ENCODE results near the gene TRMT1L.

Gene TRMT1L

DNA sequence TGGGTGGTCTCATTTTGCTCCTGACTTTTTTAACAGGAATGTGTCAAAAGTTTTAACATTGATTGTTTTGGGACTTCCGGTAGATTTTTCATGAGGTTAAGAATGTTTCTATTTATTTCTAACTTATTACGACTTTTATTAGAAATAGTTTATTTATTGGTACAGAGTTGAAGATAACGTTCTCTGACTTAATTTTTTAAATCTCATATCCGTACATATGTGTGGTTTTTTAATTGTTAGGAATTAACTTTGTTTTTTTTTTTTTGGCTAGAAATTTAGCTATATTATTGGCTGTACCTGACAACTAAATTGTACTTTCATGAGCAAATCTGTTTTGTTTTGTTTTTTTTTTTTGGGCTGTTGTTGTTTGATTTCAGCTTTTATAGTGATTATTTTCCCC lies 79.4 kb downstream of the TRMT1L start:
- peaks cover 85% of the 10 kb centered on the region for H3K9me3 Mint-ChIP-seq
- peaks cover 92% of the 10 kb centered on the region for H3K36me3 Mint-ChIP-seq (ENCODE audit: low read depth)
- H3K4me1 Mint-ChIP-seq, result no peaks in the 10 kb centered on the region
- no peak overlapping the region for H3K27ac Mint-ChIP-seq
- no peaks in the 10 kb centered on the region for H3K27me3 Mint-ChIP-seq (ENCODE audit: low read depth, poor library complexity)
- DNase-seq, result no peak
- TF ChIP-seq, protein P1, sequence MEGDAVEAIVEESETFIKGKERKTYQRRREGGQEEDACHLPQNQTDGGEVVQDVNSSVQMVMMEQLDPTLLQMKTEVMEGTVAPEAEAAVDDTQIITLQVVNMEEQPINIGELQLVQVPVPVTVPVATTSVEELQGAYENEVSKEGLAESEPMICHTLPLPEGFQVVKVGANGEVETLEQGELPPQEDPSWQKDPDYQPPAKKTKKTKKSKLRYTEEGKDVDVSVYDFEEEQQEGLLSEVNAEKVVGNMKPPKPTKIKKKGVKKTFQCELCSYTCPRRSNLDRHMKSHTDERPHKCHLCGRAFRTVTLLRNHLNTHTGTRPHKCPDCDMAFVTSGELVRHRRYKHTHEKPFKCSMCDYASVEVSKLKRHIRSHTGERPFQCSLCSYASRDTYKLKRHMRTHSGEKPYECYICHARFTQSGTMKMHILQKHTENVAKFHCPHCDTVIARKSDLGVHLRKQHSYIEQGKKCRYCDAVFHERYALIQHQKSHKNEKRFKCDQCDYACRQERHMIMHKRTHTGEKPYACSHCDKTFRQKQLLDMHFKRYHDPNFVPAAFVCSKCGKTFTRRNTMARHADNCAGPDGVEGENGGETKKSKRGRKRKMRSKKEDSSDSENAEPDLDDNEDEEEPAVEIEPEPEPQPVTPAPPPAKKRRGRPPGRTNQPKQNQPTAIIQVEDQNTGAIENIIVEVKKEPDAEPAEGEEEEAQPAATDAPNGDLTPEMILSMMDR (IDR thresholded peaks at IDR 0.05), result no peak
- no peak overlapping the region for H3K4me3 Mint-ChIP-seq

DNA sequence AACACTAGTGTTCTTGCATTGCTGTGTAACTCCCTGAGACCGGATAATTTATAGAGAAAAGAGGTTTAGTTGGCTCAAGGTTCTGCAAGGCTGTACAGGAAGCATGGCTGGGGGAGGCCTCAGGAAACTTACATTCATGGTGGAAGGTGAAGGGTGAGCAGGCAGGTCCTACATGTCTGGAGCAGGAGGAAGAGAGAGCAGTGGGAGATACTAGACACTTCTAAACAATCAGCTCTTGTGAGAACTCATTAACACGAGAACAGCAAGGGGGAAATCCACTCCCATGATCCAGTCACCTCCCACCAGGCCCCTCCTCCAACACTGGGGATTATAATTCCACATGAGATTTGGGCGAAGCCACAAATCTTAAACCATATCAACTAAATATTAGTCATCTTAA lies 81.3 kb downstream of the TRMT1L start:
- Mint-ChIP-seq H3K27ac (no peak overlapping the region), H3K4me1 (no peaks in the 10 kb centered on the region), H3K9me3 (peaks cover 88% of the 10 kb centered on the region), H3K4me3 (no peak overlapping the region), H3K27me3 (ENCODE audit: low read depth, poor library complexity) (peaks cover 2% of the 10 kb centered on the region), H3K36me3 (ENCODE audit: low read depth) (peaks cover 93% of the 10 kb centered on the region)
- TF ChIP-seq, protein P1 (IDR thresholded peaks at IDR 0.05), result no peak
- DNase-seq, result no peak

DNA sequence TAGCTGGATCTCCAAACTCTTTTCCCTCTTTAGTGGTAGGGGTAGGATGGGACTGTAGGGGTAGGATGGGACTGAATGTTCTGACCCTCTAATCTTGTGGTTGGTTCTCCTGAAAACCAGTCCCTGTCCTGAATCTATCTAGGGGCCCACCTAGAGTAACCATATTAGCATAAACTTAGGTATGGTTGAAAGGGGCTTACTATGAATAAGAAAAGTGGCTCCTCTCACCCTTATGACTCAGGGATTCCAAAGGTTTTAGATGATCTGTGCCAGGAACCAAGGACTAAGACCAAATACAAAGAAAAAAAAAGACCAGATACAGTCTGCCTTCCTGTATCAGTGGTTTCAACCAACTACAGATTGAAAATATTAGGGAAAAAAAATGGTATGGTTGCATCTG lies 82.4 kb downstream of the TRMT1L start:
- peaks cover 2% of the 10 kb centered on the region for H3K27me3 Mint-ChIP-seq (ENCODE audit: low read depth, poor library complexity)
- no peak overlapping the region for H3K27ac Mint-ChIP-seq
- TF ChIP-seq, protein P1 (IDR thresholded peaks at IDR 0.05), result no peak
- DNase-seq, result no peak
- H3K4me1 Mint-ChIP-seq, result no peaks in the 10 kb centered on the region
- no peak overlapping the region for H3K4me3 Mint-ChIP-seq
- peaks cover 88% of the 10 kb centered on the region for H3K9me3 Mint-ChIP-seq
- H3K36me3 Mint-ChIP-seq (ENCODE audit: low read depth), result peaks cover 93% of the 10 kb centered on the region

DNA sequence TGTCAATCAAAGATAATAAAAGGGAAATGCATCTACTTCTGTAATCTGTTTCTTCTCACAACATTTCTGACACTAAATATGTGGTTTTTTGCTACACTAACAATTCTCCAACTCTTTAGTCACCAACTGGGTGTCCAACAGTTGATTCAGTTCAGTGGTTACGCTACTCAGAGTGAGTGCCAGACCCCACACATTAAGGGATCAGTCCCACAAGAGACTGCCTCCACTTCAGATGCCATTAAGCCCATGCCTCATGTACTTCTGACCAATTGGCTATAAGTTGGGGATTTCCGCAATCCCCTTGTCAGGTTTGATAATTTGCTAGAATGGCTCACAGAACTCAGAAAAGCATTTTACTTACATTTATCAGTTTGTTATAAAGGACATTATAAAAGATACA lies 83.0 kb downstream of the TRMT1L start:
- H3K27ac Mint-ChIP-seq, result no peak overlapping the region
- TF ChIP-seq, protein P1 (IDR thresholded peaks at IDR 0.05), result no peak
- H3K4me3 Mint-ChIP-seq, result no peak overlapping the region
- H3K9me3 Mint-ChIP-seq, result peaks cover 83% of the 10 kb centered on the region
- peaks cover 94% of the 10 kb centered on the region for H3K36me3 Mint-ChIP-seq (ENCODE audit: low read depth)
- no peaks in the 10 kb centered on the region for H3K4me1 Mint-ChIP-seq
- DNase-seq, result no peak
- peaks cover 2% of the 10 kb centered on the region for H3K27me3 Mint-ChIP-seq (ENCODE audit: low read depth, poor library complexity)

DNA sequence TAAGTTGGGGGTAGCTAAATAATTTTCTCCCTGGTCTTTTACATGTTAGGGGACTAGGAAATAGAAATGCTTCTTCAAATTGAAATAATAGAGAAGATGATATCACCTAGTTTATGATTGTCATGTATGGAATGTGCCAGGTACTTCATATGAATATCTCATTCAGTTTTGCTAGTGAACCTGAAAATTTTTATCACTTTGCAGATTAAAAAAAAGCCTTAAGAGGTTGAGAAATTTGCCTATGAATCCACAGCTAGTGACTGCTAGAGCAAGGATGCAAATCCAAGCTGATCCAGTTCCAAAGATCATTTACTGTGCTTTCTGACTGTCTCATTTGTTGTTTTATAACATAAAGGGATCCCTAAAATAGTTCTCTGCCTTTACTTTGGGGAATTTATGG lies 86.7 kb downstream of the TRMT1L start:
- Mint-ChIP-seq H3K27ac (no peak overlapping the region), H3K36me3 (ENCODE audit: low read depth) (peaks cover 93% of the 10 kb centered on the region), H3K4me3 (no peak overlapping the region), H3K4me1 (peaks cover 12% of the 10 kb centered on the region), H3K27me3 (ENCODE audit: low read depth, poor library complexity) (peaks cover 2% of the 10 kb centered on the region), H3K9me3 (peaks cover 71% of the 10 kb centered on the region)
- DNase-seq, result no peak
- TF ChIP-seq, protein P1 (IDR thresholded peaks at IDR 0.05), result no peak

DNA sequence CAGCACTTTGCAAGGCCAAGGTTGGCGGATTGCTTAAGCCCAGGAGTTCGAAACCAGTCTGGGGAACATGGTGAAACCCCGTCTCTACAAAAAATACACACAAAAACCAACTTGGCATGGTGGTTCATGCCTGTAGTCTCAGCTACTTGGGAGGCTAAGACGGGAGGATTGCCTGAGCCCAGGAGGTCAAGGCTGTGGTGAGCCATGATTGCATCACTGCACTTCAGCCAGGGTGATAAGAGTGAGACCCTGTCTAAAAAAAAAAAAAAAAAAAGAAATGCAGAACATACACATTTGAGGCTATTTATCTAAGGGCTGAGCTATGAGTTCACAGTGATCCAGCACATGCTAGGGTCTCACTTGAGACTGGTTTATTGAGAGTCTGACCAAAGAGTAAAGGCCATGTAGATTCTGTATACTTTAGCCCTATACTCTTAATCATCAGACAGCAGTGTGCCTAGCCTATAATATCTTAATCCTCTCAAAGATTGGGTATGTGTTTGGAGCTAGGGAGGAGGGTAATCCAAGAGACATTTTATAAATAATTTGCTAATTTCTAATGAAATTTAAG lies 87.5 kb downstream of the TRMT1L start:
- Mint-ChIP-seq H3K27ac (no peak overlapping the region), H3K4me3 (no peak overlapping the region), H3K9me3 (peaks cover 72% of the 10 kb centered on the region), H3K36me3 (ENCODE audit: low read depth) (peaks cover 94% of the 10 kb centered on the region), H3K27me3 (ENCODE audit: low read depth, poor library complexity) (peaks cover 2% of the 10 kb centered on the region), H3K4me1 (peaks cover 12% of the 10 kb centered on the region)
- no peak for DNase-seq
- TF ChIP-seq, protein P1 (IDR thresholded peaks at IDR 0.05), result no peak

Measured in nephron progenitor cell (in vitro differentiated cells).